NCI-H2081 treated with DMSO at 0.1 percent for 48 hours (cell line): ENCODE measurements around the gene STRADA.

ENCODE experiments used
- DNase-seq: peaks from one replicate; lab custom pipeline; 2025; lab: John Stamatoyannopoulos, UW

The STRADA gene

GRCh38 chr17:63700528-63701455, 40.8 kb downstream of the STRADA start:
- DNase-seq: no peak

GRCh38 chr17:63699638-63700527, 41.7 kb downstream of the STRADA start, which contains the start of gene LIMD2:
Gene LIMD2, minus strand, starts transcription at chr17:63700125. Its CDS starts 827 bp downstream, at chr17:63699298.
- DNase-seq: no peak

- DNase-seq: no peak
Observed at GRCh38 chr17:63698886-63699637, 42.5 kb downstream of the STRADA start.

- DNase-seq: no peak
Observed at GRCh38 chr17:63698381-63698885, 43.2 kb downstream of the STRADA start.

GRCh38 chr17:63697341-63698286, 44.0 kb downstream of the STRADA start:
- DNase-seq: no peak

GRCh38 chr17:63696381-63696961, 45.1 kb downstream of the STRADA start:
- DNase-seq: no peak

GRCh38 chr17:63695889-63696288, 45.7 kb downstream of the STRADA start:
- DNase-seq: no peak

GRCh38 chr17:63694950-63695773, 46.4 kb downstream of the STRADA start:
- DNase-seq: no peak

GRCh38 chr17:63694229-63694949, 47.2 kb downstream of the STRADA start:
- DNase-seq: no peak

- no peak for DNase-seq
Observed at GRCh38 chr17:63693411-63694113, 48.0 kb downstream of the STRADA start.

- DNase-seq: no peak
Observed at GRCh38 chr17:63692195-63692816, 49.3 kb downstream of the STRADA start.

GRCh38 chr17:63689479-63689878, 52.1 kb downstream of the STRADA start:
- no peak for DNase-seq

- no peak for DNase-seq
Observed at GRCh38 chr17:63688396-63689020, 53.1 kb downstream of the STRADA start.

GRCh38 chr17:63686138-63686685, 55.4 kb downstream of the STRADA start:
- no peak for DNase-seq

- DNase-seq: no peak
Observed at GRCh38 chr17:63685578-63685977, 56.0 kb downstream of the STRADA start.

GRCh38 chr17:63685041-63685440, 56.6 kb downstream of the STRADA start:
- DNase-seq: no peak

GRCh38 chr17:63682981-63683380, 58.6 kb downstream of the STRADA start:
- DNase-seq: no peak
